GM19035 (cell line): ENCODE data around the gene MICU2.

Experiments
- ATAC-seq: cut with Tn5 transposase; IDR thresholded peaks from one replicate; pipeline ENCODE4 v1.9.1; 2021; ENCODE audit not compliant: unreplicated experiment

The MICU2 gene

DNA sequence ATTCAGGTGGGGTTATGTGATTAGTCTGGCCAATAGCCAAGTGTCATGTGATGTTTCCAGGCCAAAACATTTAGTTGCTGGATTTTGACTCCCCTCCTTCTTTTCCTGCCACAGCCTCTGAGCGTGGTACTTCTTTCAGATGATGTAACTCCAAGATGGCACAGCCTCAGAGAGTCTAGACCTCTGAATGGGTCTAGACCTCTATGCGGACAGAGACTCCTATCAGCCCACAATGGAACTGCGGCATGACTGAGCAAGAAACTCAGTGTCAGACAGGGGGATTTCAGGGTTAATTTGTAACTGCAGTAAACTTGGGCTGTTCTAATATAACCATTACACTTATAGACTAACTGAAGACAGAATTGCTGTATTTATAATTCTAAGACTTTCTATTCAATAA is 102.3 kb downstream of the MICU2 start:
- no peak for ATAC-seq

- ATAC-seq: no peak
Measured at GRCh38 chr13:21486322-21486721, 117.6 kb downstream of the MICU2 start.

- no peak for ATAC-seq
Measured at GRCh38 chr13:21483748-21484147, 120.2 kb downstream of the MICU2 start.

DNA sequence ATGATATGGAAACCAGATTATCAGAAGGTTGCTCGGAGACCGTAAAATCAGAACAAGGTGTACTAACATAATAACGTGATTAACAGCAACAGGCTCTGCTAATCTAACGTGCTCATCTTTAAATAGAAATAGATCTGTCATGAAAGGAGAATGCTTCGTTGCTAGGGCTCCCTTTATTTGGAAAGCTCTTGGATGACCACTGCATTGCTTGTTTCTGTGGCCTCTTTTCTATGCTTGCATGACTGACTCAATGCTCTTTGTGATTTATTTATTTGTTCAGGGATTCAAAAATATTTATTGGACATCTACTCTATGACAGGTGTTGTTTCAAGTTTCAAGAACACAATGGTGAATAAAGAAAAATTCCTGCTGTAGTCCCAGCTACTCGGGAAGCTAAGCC is 122.6 kb downstream of the MICU2 start:
- no peak for ATAC-seq

DNA sequence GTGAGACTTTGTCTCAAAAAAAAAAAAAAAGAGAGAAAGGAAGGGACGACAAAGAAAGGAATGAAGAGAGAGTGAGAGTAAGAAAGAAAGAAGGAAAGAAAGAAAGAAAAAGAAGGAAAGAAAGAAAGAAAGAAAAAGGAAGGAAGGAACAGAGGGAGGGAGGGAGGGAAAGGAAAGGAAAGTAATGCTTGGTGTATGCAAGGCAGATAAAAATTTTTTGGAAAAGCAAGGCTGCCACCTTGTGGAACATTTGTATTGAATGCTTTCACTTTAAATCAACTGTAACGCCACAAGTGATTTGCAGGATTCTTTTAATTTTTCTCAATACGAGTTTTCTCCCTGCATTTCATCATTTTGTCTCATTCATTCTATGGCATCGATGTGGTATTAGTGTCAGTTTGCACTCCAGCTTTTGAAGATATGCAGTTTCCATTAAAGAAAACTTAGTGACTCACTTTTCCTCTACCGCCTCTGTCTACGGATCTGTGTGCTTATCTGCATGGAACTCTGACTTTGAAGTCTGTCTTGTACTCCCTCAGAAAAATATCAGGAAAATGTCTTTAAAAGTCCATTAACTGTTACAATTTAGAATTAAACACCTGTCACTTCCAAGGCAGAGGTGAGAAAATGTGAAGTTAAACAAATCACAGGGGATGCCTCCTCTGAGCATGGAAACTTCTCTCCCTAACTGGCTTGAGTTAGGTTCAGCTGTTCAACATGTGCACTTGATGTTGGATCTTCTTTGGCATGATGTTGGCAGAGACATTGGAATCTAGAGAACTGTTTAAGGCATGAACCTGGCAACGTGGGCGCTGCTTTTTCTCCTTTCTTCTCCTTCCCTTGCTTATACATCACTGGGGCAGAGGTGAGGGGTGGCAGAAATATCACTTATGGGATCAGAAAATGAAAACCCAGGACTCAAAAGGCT is 124.8 kb downstream of the MICU2 start:
- no peak for ATAC-seq

DNA sequence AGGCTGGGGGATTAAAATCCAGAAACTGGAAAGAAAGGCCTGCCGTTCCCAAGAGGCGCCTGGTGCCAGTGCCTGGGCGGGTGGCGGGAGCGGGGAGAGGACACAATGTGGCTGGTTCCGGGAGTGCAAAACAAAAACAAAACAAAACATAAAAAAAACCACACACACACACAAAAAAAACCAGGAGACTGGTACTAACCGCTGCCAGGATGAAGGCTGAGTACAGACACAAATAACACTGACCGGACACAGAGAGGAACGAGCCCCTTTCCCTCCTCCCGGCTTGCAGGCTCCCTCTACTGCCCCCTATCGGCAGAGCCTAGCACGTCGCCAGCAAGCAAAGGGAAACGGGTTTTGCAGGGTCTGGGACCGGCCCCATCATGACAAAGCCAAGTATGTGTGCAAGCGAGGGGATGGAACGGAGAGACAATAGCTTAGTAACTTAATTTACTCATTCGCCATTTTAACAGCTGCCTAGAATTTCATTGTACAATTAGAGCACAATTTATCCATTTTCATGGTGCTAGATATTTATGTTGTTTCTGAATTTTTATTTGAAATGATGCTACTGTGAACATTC is 127.0 kb downstream of the MICU2 start:
- ATAC-seq: peak; percentile 86

- no peak for ATAC-seq
Measured at GRCh38 chr13:21475115-21475514, 128.9 kb downstream of the MICU2 start.

- ATAC-seq: no peak
Measured at GRCh38 chr13:21470785-21471184, 133.2 kb downstream of the MICU2 start.

- ATAC-seq: no peak
Measured at GRCh38 chr13:21466527-21466926, 137.4 kb downstream of the MICU2 start.

DNA sequence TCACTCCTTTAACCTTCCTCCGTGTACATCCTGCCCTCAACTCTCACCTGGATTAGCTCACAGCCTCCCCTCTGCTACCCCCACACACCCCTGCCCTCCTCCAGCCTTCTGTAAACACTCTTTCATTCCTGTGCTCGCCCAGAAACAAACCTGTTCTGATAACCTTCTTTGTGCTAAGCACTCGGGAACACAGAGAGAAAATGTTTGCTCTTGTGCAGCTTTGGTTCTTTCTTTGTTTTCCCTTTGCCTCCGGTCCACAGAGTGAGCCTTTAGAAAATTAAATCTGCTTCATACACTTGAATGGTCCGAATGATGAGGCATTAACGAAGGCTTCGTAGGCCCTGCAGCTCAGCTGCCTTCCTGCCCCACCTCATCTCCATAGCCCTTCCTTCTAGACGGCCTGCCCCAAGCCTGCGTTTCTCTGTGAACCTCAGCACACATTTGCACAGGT is 138.2 kb downstream of the MICU2 start:
- ATAC-seq: no peak

DNA sequence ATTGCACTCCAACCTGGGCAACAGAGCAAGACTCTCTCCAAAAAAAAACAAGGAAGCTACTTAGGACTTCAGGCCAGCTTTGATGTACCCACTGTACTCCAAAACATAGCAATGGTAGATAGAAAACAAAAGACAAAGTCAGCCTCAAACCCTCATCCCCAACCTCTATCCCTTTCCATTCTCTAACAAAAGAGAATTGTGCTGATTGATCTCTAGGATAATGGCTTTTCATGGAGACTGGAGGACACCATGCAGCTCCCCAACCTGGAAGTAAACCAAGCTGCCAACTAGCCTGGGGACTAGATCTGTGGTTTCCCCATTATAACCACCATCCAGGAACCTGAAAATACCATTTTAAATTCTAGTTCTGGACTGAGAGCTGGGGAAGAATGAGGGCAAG is 140.5 kb downstream of the MICU2 start:
- no peak for ATAC-seq

GRCh38 chr13:21461131-21461530 is 142.8 kb downstream of the MICU2 start:
- no peak for ATAC-seq

DNA sequence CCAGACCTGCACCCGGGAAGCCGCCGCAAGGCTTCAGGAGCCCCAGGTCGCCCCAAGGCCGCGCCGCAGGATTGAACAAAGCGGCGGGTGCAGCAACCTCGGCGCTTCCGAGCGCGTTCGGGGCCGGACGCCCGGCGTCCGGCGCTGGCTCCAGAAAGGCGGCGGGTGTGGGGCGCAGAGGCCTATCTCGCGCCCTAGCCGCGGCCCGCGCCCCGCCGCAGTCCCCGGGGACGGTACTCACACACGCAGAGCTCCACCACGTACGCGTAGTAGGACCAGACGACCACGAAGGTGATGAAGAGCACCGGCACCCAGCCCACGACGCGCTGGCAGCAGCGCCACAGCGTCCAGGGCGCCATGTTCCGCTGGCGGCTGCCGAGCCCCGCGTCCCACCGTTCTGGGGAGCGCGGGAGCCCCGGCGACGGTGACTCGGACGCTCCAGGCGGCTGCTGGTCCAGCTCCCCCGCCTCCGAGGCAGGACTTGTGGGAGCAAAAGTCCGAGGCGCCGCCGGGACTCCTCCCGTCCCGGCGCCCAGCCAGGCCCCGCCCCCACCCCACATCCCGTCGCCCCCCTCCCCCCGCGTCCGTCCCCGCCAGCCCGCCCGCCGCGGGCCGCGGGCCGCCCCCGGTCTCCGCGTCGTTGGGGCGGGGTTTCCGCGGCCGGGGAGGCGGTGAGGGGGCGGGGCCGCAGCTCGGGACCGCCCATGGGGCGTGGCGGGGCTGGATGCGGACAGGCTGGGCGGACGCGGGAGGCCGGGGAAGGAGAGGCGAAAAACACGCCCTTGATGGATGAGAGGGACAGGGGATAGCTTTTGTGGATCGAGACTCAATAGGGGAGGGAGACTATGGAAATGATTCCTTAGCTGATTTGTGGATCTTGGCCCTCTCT is 144.9 kb downstream of the MICU2 start, which contains the start of gene ZDHHC20:
Gene ZDHHC20, minus strand, starts transcription at position 491 of the 889 bp plus-strand sequence. Its CDS starts 132 bp downstream, at position 359.
- peak; percentile 83 for ATAC-seq

DNA sequence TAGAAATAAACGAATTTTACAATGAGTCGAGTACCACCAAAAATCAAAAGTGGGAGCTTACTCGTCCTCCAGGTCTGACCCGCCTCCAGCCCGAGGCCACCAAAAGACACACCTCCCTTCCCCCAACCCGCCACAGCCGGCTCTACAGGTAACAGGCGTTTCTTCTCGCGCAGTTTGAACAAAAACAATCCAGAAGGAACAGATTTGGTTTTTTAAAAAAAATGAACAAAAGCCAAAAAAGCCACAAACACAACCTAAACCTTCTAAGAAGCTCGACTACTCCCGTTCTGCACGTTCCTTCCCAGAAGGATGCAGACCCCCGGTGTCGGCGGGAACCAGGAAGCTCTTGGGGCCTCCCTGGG is 145.5 kb downstream of the MICU2 start:
- peak; percentile 43 for ATAC-seq

GRCh38 chr13:21453387-21454081 is 150.4 kb downstream of the MICU2 start:
- ATAC-seq: no peak

- no peak for ATAC-seq
Measured at GRCh38 chr13:21450936-21451335, 153.0 kb downstream of the MICU2 start.

- no peak for ATAC-seq
Measured at GRCh38 chr13:21446656-21447055, 157.3 kb downstream of the MICU2 start.

GRCh38 chr13:21445759-21446158 is 158.2 kb downstream of the MICU2 start:
- no peak for ATAC-seq

- ATAC-seq: no peak
Measured at GRCh38 chr13:21443171-21443570, 160.8 kb downstream of the MICU2 start.
